B cell (primary cell): ENCODE measurements around the gene PAEP. TPM values are rescaled to one million over a fixed set of nuclear protein-coding genes. Genes with fewer than 3 reads are reported as not detected.

ENCODE experiments used
- ATAC-seq: fragments of 200-7000 bp; cut with Tn5 transposase; one replicate; pipeline ENCODE4 v1.10.0; 2021; ENCODE audit warnings: low read depth, mild to moderate bottlenecking, moderate number of reproducible peaks, moderate library complexity
- CTCF ChIA-PET: fragments of 350-600 bp; sonication (Branson Sonifier 250); formaldehyde crosslinking; loops from one replicate; lab custom pipeline; 2021; ENCODE audit warnings: antibody characterized with exemption, inconsistent platforms; lab: Charles Lee
- POLR2A ChIA-PET: fragments of 350-600 bp; sonication (Branson Sonifier 250); formaldehyde crosslinking; loops from one replicate; lab custom pipeline; 2021; ENCODE audit warnings: antibody characterized with exemption; lab: Charles Lee
- DNase-seq: peaks from one replicate; pipeline ENCODE4 v3.0.0; 2013
- H2AFZ ChIP-seq: 2 replicates; pipeline ENCODE4 v1.6.1; 2012; ENCODE audit warnings: mild to moderate bottlenecking, low read depth, low read length; ENCODE audit not compliant: insufficient read depth, poor library complexity, severe bottlenecking
- H3K27ac ChIP-seq, 2 donors: 1 replicate in 1 of 2; 2 replicates in 1 of 2; pipeline ENCODE4 v1.5.1; 2012 to 2013; ENCODE audit warnings: low read length in 2 of 2, mild to moderate bottlenecking in 2 of 2, moderate library complexity in 1 of 2
- H3K27me3 ChIP-seq, 4 experiments: fragments of 200-600 bp in 1 of 4; sonication (generic) in 1 of 4; replicated peaks in 1 of 4; 1 replicate in 2 of 4; 2 replicates in 2 of 4; pipeline versions ENCODE4 v1.6.1 to v1.7.0; 2013 to 2016; ENCODE audit warnings: low read length in 3 of 4, mild to moderate bottlenecking in 2 of 4, mixed read lengths in 1 of 4, moderate library complexity in 1 of 4; ENCODE audit not compliant: insufficient read depth in 4 of 4, control insufficient read depth in 3 of 4; ENCODE audit errors: control extremely low read depth in 1 of 4
- H3K36me3 ChIP-seq, 2 experiments: replicated peaks in 1 of 2; 1 replicate in 1 of 2; 2 replicates in 1 of 2; pipeline versions ENCODE4 v1.6.1 to v1.7.1; 2013; ENCODE audit warnings: low read length in 1 of 2; ENCODE audit not compliant: insufficient read depth in 2 of 2, control insufficient read depth in 1 of 2; ENCODE audit errors: control extremely low read depth in 1 of 2, extremely low read depth in 1 of 2
- H3K4me1 ChIP-seq, 2 donors: fragments of 200-600 bp in 1 of 2; sonication (generic) in 1 of 2; 1 replicate in 1 of 2; 2 replicates in 1 of 2; pipeline versions ENCODE4 v1.5.1 to v1.6.1; 2013 to 2017; ENCODE audit warnings: low read length in 2 of 2; ENCODE audit not compliant: control insufficient read depth in 2 of 2, insufficient read depth in 2 of 2
- H3K4me2 ChIP-seq: replicated peaks from 2 replicates; pipeline ENCODE3; 2012; ENCODE audit warnings: mild to moderate bottlenecking, low read depth, low read length; ENCODE audit not compliant: poor library complexity, severe bottlenecking
- H3K4me3 ChIP-seq, 5 experiments: fragments of 200-600 bp in 1 of 5; sonication (generic) in 1 of 5; 1 replicate in 3 of 5; 2 replicates in 2 of 5; pipeline versions ENCODE4 v1.5.1 to v1.7.0; 2011 to 2016; ENCODE audit warnings: low read length in 4 of 5, mild to moderate bottlenecking in 4 of 5, low read depth in 2 of 5, control low read depth in 1 of 5, moderate library complexity in 1 of 5; ENCODE audit not compliant: insufficient read depth in 1 of 5; ENCODE audit errors: control extremely low read depth in 1 of 5, extremely low read depth in 1 of 5
- H3K79me2 ChIP-seq: fragments of 200-600 bp; sonication (generic); one replicate; pipeline ENCODE4 v1.6.0; 2016; ENCODE audit warnings: low read length; ENCODE audit not compliant: control insufficient read depth, insufficient read depth
- H3K9ac ChIP-seq: fragments of 200-600 bp; sonication (generic); 2 replicates; pipeline ENCODE4 v1.6.1; 2017; ENCODE audit warnings: mild to moderate bottlenecking, low read length, moderate library complexity
- H3K9me3 ChIP-seq, 3 donors: one replicate each; pipeline versions ENCODE4 v1.6.1 to v1.7.1; 2013; ENCODE audit warnings: low read length in 2 of 3; ENCODE audit not compliant: control insufficient read depth in 2 of 3, insufficient read depth in 1 of 3; ENCODE audit errors: control extremely low read depth in 1 of 3
- H4K20me1 ChIP-seq: 2 replicates; pipeline ENCODE4 v1.6.0; 2012; ENCODE audit warnings: mild to moderate bottlenecking, low read length; ENCODE audit not compliant: insufficient read depth, control insufficient read depth, poor library complexity, severe bottlenecking
- H3K27ac Mint-ChIP-seq: one replicate; pipeline ENCODE4 v1.8.0; 2021; ENCODE audit warnings: mixed read lengths
- H3K27me3 Mint-ChIP-seq: one replicate; pipeline ENCODE4 v1.8.0; 2021; ENCODE audit warnings: mixed read lengths
- H3K4me1 Mint-ChIP-seq: one replicate; pipeline ENCODE4 v1.8.0; 2021; ENCODE audit warnings: mixed read lengths
- H3K4me3 Mint-ChIP-seq: one replicate; pipeline ENCODE4 v1.8.0; 2021; ENCODE audit warnings: mixed read lengths
- H3K9me3 Mint-ChIP-seq: one replicate; pipeline ENCODE4 v1.8.0; 2022; ENCODE audit warnings: mixed read lengths; ENCODE audit not compliant: insufficient read depth
- EZH2 ChIP-seq: IDR thresholded peaks from 2 replicates; pipeline ENCODE4 v1.6.1; 2012; ENCODE audit warnings: borderline replicate concordance, low read depth, mild to moderate bottlenecking, moderate library complexity, low read length; ENCODE audit not compliant: insufficient read depth, poor library complexity, severe bottlenecking
- WGBS: methylation state at CpG from one replicate; pipeline ENCODE4 v1.1.5; 2013; ENCODE audit warnings: missing lambda C conversion rate; ENCODE audit not compliant: insufficient coverage; 5-methylcytosine and 5-hydroxymethylcytosine counted together
- intact Hi-C: fragments of 100-400 bp; cut with micrococcal nuclease; formaldehyde crosslinking; loops from one replicate; pipeline ENCODE4 v1.10.0; 2022
- polyA plus RNA-seq: library from polyadenylated mRNA; depleted of rRNA; stranded (reverse); fragments of >200 nt; gene quantifications from 2 replicates; pipeline ENCODE4 v1.2.3, GENCODE V29; 2012
- total RNA-seq, 2 donors: library from RNA; stranded (reverse); fragments of 120-200 nt in 1 of 2; gene quantifications; 1 replicate in 1 of 2; 2 replicates in 1 of 2; pipeline versions ENCODE4 v1.2.3 to v1.2.4, GENCODE V29; 2013 to 2022
- TF ChIP-seq, protein P1 (sequence below): fragments of 200-600 bp; IDR thresholded peaks from one replicate; pipeline ENCODE4 v1.8.0; 2022; ENCODE audit warnings: antibody characterized with exemption, mild to moderate bottlenecking

PAEP gene
- total and polyA plus RNA-seq, 2 donors (not counting 1 experiment from before 2014, with no cell fraction given): not detected

- no peak for DNase-seq
- ChIA-PET CTCF (interaction anchor here (0.7 to 1.7 kb wide), 3 partner anchors 9 to 19 kb away, joined by 3 to 5 read pairs (median 3); no protein-coding TSS in a partner anchor), POLR2A (no interaction called here)
- Mint-ChIP-seq H3K9me3 (no peaks in the 10 kb centered on the region), H3K4me3 (no peak overlapping the region), H3K27ac (no peak overlapping the region), H3K4me1 (no peaks in the 10 kb centered on the region), H3K27me3 (peaks cover 28% of the 10 kb centered on the region)
- no peak overlapping the region for H2AFZ ChIP-seq
- no peaks in the 10 kb centered on the region for H3K9me3 ChIP-seq
- H3K27ac ChIP-seq: no peak overlapping the region
- no peak overlapping the region for H3K9ac ChIP-seq
- 77% methylated on average over 3 of the region's 5 CpGs for WGBS
- H3K27me3 ChIP-seq: peaks cover 0 to 14% (median 0%) of the 10 kb centered on the region in 4 experiments
- TF ChIP-seq EZH2: no peak
- TF ChIP-seq, protein P1, sequence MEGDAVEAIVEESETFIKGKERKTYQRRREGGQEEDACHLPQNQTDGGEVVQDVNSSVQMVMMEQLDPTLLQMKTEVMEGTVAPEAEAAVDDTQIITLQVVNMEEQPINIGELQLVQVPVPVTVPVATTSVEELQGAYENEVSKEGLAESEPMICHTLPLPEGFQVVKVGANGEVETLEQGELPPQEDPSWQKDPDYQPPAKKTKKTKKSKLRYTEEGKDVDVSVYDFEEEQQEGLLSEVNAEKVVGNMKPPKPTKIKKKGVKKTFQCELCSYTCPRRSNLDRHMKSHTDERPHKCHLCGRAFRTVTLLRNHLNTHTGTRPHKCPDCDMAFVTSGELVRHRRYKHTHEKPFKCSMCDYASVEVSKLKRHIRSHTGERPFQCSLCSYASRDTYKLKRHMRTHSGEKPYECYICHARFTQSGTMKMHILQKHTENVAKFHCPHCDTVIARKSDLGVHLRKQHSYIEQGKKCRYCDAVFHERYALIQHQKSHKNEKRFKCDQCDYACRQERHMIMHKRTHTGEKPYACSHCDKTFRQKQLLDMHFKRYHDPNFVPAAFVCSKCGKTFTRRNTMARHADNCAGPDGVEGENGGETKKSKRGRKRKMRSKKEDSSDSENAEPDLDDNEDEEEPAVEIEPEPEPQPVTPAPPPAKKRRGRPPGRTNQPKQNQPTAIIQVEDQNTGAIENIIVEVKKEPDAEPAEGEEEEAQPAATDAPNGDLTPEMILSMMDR: no peak
- H3K4me2 ChIP-seq: no peak overlapping the region
- H3K79me2 ChIP-seq: no peaks in the 10 kb centered on the region
- no peaks in the 10 kb centered on the region for H3K4me1 ChIP-seq
- ATAC-seq: no peak
- intact Hi-C loops: no loop called here
- H3K4me3 ChIP-seq: no peak overlapping the region
- no peaks in the 10 kb centered on the region for H4K20me1 ChIP-seq
- H3K36me3 ChIP-seq: no peaks in the 10 kb centered on the region
Measured at GRCh38 chr9:135600296-135600817, 38.8 kb downstream of the PAEP start.

DNA sequence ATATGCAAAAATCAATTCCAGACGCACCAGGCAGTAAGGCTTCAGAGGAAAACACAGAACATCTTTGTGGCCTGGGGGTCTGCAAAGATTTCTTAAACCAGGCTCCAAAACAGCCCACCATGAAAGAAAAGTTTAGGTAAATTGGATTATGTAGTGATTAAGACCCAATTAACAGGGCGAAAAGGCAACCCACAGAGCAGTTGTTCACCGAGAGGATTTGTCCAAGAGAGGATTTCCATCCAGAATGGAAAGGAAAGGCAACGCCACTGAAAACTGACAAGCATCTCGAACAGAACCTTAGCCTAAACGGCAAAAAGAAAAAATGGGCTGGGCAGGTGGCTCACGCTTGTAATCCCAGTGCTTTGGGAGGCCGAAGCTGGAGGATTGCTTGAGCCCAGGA, 40.4 kb downstream of the PAEP start:
- Histone ChIP-seq H3K4me2 (no peak overlapping the region), H3K9ac (no peak overlapping the region), H3K9me3 (no peaks in the 10 kb centered on the region), H3K4me3 (no peak overlapping the region), H2AFZ (no peak overlapping the region), H3K4me1 (no peaks in the 10 kb centered on the region), H3K27ac (no peak overlapping the region), H3K36me3 (no peaks in the 10 kb centered on the region), H4K20me1 (no peaks in the 10 kb centered on the region), H3K79me2 (no peaks in the 10 kb centered on the region), H3K27me3 (peaks cover 0 to 6% (median 0%) of the 10 kb centered on the region in 4 experiments)
- TF ChIP-seq, protein P1: no peak
- TF ChIP-seq EZH2: no peak
- intact Hi-C loops: no loop called here
- peaks cover 20% of the 10 kb centered on the region for H3K27me3 Mint-ChIP-seq
- POLR2A ChIA-PET: no interaction called here
- DNase-seq (no peak), ATAC-seq (no peak)
- CTCF ChIA-PET: interaction anchor here (1.0 kb wide), 1 partner anchor 38 kb away, joined by 3 read pairs; no protein-coding TSS in a partner anchor
- no peak overlapping the region for H3K4me3 Mint-ChIP-seq
- H3K4me1 Mint-ChIP-seq: no peaks in the 10 kb centered on the region
- WGBS: 83% methylated on average over 7 of the region's 8 CpGs
- no peaks in the 10 kb centered on the region for H3K9me3 Mint-ChIP-seq
- no peak overlapping the region for H3K27ac Mint-ChIP-seq
